ENCODE measurements around the gene ZC3H15. TPM values are rescaled to one million over a fixed set of nuclear protein-coding genes. Genes with fewer than 3 reads are reported as not detected.

ZC3H15 gene
- total RNA-seq, result 86.1 TPM

GRCh38 chr2:186485871-186486650, at the start of gene ZC3H15:
Gene ZC3H15, plus strand, starts transcription at chr2:186486260. Its CDS starts 123 bp downstream, at chr2:186486383.

Other genes with a start within 250 kb of the ZC3H15 start
- 75.4 TPM for gene ITGAV, start 103.8 kb downstream of the ZC3H15 start, total RNA-seq
- gene FAM171B, start 207.8 kb downstream of the ZC3H15 start, total RNA-seq, result 154 TPM